Hematopoietic multipotent progenitor cell treated with erythropoietin and hydrocortisone succinate and interleukin-3 and kit ligand, for 15 days (in vitro differentiated cells): ENCODE results near the gene NARF.
A peak's percentile ranks its signal among the peaks of the same experiment; 100 is the strongest.
"Not testable (repeated sequence)": the region's sequence is repeated elsewhere in the genome, so short reads cannot be mapped to it uniquely, and the experiment has no call there.

Experiments used
- DNase-seq: peaks from one replicate; pipeline ENCODE4 v3.0.0-alpha.2; 2015; ENCODE audit warnings: low spot score

NARF gene

DNA sequence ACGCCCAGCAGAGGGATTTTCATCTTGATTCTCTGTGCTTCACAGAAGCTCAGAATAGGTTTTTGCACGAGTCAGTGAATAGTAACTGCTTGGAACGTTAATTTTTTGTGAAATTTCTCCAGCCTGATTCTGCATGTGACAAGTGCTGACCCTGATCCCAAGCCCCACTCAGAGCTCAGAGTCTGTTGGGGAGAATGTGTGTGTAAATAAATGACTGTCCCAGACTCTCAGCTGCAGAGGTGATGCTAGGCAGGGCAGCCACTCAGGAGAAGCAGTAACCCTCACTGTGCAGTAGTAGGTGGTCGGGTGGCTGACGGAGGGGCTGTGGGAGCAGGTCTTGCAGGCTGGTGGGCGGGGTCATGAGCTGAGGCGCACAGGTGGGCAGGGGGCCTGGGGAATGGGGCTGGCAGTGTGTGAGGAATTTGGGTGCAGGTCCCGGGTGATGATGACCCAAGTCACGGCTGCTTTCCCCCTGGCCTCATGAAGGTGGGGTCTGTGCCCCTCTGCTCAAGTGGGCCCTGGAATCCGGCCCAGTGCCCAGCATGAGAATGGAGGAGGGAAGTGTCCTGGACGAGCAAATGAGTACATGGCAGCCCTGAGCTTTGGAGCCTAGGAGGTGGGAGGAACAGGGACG lies 44.7 kb downstream of the NARF start:
- no peak for DNase-seq

DNA sequence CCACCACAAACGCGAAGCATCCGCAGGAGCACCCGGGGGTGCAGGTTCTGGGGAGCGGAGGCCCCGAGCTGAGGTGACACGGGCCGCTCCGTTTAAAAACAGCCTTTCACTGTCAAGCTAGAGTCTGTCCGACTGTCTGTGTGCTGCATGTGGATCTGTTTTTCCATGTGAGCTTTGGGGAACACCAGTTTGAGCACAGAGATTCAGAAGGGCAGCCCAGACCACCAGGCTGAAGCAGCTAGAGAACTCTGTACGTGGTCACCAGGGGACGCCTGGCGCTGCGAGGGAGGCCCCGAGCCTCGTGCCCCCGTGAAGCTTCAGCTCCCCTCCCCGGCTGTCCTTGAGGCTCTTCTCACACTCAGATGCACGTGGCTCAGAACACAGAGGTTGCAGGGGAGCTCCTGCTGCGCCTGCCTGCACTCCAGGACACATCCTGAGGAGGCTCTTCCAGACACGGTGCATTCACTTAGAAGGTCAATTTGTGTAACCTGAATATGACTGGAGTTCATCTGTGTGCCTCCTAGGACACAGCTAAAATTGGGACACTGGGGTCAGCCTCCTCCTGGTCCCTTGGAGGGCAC lies 45.3 kb downstream of the NARF start:
- DNase-seq = no peak

- DNase-seq = no peak
These were observed 46.8 kb downstream of the NARF start for GRCh38 chr17:82505296-82505695.

- DNase-seq = not testable (repeated sequence)
These were observed 47.9 kb downstream of the NARF start for GRCh38 chr17:82506402-82506801.

GRCh38 chr17:82507631-82508175 lies 49.2 kb downstream of the NARF start:
- no peak for DNase-seq

DNA sequence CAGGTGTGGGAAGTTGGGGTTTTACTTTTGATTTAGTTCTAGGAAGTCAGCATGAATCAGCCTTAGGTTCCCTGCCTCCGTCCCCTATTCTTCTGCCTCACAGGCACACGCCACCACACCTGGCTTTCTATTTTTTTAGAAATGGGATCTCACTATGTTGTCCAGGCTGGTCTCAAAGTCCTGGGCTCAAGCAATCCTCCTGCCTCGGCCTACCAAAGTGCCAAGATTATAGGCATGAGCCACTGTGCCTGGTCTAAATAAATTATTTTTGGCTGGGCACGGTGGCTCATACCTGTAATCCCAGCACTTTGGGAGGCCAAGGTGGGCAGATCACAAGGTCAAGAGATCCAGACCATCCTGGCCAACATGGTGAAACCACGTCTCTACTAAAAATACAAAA lies 53.1 kb downstream of the NARF start:
- DNase-seq = not testable (repeated sequence)

DNA sequence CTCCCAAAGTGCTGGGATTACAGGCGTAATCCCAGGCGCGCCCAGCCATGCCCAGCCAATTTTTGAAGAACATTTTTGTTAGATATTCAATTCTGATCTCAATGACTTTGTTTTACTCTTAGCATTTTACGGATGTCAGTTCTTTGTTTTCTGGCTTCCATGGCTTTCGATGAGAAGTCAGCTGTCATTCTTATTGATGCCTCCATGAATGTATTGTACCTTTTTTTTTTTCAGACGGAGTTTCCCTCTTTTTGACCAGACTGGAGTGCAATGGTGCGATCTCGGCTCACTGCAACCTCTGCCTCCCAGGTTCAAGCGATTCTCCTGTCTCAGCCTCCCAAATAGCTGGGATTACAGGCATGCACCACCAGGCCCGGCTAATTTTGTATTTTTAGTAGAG lies 55.3 kb downstream of the NARF start:
- DNase-seq = not testable (repeated sequence)

- no peak for DNase-seq
These were observed 58.8 kb downstream of the NARF start for GRCh38 chr17:82517230-82517865.

GRCh38 chr17:82518826-82519810 lies 60.6 kb downstream of the NARF start, which contains the start of gene FOXK2:
Gene FOXK2 (plus strand): TSS chr17:82519732. CDS start chr17:82519889, 157 bp downstream.
- DNase-seq = peak; percentile 94

DNA sequence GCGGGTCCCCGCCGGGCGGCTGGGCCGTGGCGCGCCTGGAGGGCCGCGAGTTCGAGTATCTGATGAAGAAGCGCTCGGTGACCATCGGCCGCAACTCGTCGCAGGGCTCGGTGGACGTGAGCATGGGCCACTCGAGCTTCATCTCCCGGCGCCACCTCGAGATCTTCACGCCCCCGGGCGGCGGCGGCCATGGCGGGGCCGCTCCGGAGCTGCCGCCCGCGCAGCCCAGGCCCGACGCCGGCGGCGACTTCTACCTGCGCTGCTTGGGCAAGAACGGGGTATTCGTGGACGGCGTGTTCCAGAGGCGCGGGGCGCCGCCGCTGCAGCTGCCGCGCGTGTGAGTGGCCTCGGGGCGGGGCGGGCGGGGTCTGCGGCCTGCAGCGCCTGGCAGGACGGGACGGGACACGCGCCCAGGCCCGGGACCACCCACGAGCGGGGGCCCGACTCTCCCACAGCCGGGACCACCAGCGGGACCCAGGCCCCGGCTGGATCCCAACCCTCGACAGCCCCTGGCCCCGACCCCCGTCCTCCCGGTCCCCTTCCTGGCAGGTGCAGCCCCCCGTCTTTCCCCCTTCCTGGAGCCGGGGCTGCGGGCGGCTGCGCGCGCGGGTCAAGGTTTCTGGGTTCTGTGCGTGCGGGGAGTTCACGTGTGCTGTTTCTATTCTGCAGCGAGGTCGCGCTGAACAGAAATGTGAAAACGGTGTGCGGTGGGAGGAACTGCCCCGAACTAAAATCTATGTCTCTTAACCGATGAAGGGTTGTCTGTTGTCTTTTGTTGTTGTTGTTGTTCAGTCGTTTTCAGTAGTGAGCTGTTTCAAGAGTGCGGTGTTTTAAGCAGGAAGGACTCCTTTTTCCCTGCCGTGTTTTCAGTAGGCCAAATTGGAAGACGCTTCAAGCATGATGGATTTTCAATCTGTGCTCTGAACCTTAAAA lies 61.7 kb downstream of the NARF start:
- DNase-seq = peak; percentile 39

DNA sequence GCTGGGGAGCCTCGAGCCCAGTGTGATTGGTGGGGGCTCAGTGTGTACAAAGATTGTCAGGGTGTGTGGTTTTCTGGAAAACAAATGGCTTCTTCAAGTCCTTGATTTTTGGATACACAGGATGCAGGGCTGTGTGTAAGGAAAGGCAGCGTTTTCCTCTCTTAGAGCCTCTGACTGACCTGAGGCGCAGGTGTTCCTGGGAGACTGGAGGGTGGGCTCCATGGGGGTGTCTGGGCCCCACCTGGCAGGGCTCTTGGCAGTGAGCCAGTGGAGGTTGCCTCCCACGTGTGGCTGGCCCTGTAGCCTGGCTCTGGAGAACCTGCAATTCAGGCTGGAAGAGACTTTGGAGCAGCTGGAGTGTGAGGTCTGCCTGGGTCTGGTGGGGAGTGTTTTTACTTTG lies 66.0 kb downstream of the NARF start:
- no peak for DNase-seq

GRCh38 chr17:82525712-82526111 lies 67.2 kb downstream of the NARF start:
- no peak for DNase-seq

DNA sequence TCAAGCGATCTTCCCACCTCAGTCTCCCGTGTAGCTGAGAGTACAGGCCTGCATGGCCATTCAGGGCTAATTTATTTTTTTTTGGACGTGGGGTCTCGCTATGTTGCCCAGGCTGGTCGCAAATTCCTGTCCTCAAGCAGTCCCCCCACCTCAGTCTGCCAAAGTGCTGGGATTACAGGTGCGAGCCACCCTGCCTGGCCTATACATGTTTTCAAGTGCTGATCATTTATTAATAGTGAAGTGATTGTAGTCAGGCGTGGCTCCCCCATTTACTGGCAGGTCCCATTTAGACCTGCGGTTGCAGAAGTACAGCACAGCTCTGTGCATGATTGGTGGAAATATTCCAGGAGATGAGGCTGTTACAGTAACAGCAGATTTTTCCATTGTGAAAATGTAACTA lies 69.4 kb downstream of the NARF start:
- no peak for DNase-seq

GRCh38 chr17:82528484-82529265 lies 70.1 kb downstream of the NARF start:
- DNase-seq = peak; percentile 45

DNA sequence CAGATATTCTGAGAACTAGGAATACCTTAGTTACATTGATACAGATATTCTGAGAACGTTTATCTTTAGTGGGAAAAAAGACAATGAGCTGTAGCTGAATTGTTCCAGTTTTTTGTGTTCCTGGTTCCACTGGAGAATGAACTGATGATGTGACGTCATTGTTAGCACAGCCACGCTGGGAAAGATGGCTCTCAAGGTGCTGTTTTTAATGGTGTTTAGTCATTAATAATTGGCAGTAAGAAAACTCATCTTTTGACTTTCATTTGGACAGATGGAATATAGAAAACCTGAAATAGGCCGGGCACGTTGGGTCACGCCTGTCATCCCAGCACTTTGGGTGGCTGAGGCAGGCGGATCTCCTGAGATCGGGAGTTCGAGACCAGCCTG lies 71.4 kb downstream of the NARF start:
- no peak for DNase-seq

- no peak for DNase-seq
These were observed 72.9 kb downstream of the NARF start for GRCh38 chr17:82531431-82531881.

- no peak for DNase-seq
These were observed 75.9 kb downstream of the NARF start for GRCh38 chr17:82534401-82534812.

- no peak for DNase-seq
These were observed 78.1 kb downstream of the NARF start for GRCh38 chr17:82536512-82537201.

DNA sequence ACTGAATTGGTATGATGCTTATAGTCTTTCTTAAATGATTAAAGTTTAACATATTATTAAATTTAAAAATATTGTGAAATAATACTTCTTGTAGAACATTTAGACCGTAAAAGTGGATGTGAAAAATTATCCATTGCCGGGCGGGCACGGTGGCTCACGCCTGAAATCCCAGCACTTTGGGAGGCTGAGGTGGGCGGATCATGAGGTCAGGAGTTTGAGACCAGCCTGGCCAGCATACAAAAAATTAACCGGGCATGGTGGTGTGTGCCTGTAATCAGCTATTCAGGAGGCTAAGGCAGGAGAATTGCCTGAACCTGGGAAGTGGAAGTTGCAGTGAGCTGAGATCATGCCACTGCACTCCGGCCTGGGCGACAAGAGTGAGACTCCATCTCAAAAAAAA lies 78.7 kb downstream of the NARF start:
- DNase-seq = not testable (repeated sequence)
